Endothelial cell of hepatic sinusoid (primary cell): ENCODE measurements around the gene TSEN54.

Experiments used
- in situ Hi-C: cut with HindIII; loops from 2 replicates; pipeline ENCODE4 v1.10.0; 2017; ENCODE audit warnings: low sequenced_read_pairs

The TSEN54 gene

GRCh38 chr17:75487351-75488070, 28.8 kb upstream of the TSEN54 start:
- in situ Hi-C loops: loop anchor here (5.0 kb wide), 2 partner anchors 35 to 75 kb away; no protein-coding TSS in a partner anchor

- in situ Hi-C loops: loop anchor here (5.0 kb wide), 2 partner anchors 37 to 77 kb away; no protein-coding TSS in a partner anchor
Measured at GRCh38 chr17:75488693-75489510, 27.4 kb upstream of the TSEN54 start.

GRCh38 chr17:75489511-75489955, 26.8 kb upstream of the TSEN54 start:
- in situ Hi-C loops: loop anchor here (5.0 kb wide), 2 partner anchors 37 to 77 kb away; no protein-coding TSS in a partner anchor

DNA sequence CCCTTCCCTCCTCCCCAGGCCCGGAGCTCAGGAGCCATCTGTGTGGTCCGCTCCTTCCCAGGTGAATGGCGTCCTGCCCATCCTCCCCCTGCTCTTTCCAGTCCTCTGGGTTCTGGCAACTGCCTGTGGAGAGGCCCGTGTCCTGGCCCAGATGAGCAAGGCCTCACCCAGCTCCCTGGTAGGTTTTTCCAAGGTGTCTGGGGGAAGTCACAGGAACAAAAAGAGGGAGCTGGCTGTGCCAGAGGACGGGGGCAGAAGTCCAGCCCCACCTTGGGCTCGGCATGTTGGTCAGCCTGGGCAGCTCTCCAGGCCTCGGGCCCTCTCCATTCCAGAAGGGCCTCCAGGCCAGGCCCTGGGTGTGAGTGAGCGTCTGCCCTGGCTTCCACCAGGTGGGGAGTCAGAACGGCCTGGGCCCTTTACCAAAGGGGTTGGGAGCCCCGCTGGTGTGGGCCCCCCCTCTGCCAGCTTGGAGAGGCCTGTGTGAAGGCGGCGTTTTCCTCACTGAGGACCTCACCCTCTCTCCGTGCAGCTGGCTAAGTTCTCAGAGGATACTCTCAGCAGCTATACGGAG, 26.1 kb upstream of the TSEN54 start:
- in situ Hi-C loops: no loop called here

DNA sequence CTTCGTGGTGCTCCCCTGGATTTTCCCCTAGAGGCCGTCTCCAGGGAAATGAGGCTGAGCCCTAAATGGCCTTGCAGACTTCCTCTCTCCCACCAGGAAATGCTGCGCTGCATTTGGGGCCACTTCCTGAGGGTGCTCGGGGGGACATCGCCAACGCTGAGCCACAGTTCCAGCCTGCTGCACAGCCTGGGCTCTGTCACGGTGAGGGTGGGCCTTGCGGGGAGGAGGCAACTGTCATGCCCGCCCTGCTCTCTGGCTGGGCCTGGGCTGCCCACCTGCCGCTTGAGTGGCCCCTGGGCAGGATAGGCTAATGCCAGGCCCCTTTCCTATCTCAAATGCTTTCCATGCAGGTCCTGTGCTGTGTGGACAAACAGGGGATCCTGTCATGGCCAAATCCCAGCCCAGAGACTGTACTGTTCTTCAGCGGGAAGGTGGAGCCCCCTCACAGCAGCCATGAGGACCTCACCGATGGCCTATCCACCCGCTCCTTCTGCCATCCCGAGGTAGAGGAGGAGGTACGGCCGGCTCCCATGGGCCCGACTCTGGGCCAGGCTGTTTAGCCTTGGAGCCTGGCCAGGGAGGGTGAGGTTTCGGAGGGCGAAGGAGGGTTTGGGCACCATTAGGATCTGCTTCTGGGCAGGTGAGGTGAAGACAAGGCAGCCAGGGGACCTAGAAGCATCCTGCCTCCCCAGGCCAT, 25.2 kb upstream of the TSEN54 start:
- in situ Hi-C loops: no loop called here

GRCh38 chr17:75491680-75492079, 24.6 kb upstream of the TSEN54 start:
- in situ Hi-C loops: no loop called here

DNA sequence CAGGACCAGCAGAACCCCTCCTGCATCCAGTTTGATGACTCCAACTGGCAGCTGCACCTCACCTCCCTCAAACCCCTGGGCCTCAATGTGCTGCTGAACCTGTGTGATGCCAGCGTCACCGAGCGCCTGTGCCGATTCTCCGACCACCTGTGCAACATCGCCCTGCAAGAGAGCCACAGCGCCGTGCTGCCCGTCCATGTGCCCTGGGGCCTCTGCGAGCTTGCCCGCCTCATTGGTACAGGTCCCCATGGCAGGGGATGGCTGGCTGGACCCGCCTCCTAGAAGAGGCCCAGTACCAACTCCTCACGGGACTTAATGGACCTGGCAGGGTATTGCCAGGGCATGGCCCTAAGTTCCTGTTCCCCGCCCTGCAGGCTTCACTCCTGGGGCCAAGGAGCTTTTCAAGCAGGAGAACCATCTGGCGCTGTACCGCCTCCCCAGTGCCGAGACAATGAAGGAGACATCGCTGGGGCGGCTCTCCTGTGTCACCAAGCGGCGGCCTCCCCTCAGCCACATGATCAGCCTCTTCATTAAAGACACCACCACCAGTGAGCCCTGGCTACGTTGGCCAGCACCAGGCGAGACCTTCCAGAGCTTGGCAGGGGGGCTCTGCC, 23.7 kb upstream of the TSEN54 start:
- in situ Hi-C loops: no loop called here

- in situ Hi-C loops: no loop called here
Measured at GRCh38 chr17:75493476-75494129, 22.7 kb upstream of the TSEN54 start.

- in situ Hi-C loops: no loop called here
Measured at GRCh38 chr17:75494326-75494877, 21.9 kb upstream of the TSEN54 start.

DNA sequence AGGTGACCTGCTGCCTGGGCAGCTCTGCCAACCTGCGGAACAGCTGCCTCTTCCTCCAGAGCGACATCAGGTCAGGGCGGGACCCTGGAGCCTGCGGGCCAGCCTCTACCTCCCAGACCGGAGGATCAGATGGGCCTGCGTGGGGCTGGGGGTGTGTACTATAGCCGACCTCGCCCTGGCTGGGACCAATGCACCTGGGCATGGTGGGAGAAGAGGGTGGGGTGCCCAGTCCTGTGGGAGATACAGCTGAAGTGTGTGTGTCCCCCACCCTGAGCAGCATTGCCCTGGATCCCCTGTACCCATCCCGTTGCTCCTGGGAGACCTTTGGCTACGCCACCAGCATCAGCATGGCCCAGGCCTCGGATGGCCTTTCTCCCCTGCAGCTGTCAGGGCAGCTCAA, 20.3 kb upstream of the TSEN54 start:
- in situ Hi-C loops: no loop called here

DNA sequence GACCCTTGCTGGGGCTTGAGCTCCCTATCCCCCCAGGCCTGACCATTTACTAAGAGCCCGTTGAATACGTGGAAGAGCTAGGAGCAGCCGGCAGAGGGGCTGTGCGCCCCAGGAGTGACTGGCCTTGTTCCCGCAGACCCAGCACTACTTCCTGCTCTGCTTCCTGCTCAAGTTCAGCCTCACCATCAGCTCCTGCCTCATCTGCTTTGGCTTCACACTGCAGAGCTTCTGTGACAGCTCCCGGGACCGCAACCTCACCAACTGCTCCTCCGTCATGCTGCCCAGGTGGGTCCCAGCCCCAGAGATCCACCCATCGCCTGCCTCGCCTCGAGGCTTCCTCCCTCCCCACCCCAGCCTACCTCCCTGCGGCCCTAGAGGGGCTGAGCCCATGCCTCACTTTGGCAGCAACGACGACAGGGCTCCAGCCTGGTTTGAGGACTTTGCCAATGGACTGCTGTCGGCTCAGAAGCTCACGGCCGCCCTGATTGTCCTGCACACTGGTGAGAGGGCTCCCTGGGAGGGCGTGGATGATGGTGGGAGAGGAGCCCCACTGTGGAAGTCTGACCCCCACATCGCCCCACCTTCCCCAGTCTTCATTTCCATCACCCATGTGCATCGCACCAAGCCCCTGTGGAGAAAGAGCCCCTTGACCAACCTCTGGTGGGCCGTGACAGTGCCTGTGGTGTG, 18.1 kb upstream of the TSEN54 start:
- in situ Hi-C loops: no loop called here

- in situ Hi-C loops: no loop called here
Measured at GRCh38 chr17:75498726-75499213, 17.6 kb upstream of the TSEN54 start.

DNA sequence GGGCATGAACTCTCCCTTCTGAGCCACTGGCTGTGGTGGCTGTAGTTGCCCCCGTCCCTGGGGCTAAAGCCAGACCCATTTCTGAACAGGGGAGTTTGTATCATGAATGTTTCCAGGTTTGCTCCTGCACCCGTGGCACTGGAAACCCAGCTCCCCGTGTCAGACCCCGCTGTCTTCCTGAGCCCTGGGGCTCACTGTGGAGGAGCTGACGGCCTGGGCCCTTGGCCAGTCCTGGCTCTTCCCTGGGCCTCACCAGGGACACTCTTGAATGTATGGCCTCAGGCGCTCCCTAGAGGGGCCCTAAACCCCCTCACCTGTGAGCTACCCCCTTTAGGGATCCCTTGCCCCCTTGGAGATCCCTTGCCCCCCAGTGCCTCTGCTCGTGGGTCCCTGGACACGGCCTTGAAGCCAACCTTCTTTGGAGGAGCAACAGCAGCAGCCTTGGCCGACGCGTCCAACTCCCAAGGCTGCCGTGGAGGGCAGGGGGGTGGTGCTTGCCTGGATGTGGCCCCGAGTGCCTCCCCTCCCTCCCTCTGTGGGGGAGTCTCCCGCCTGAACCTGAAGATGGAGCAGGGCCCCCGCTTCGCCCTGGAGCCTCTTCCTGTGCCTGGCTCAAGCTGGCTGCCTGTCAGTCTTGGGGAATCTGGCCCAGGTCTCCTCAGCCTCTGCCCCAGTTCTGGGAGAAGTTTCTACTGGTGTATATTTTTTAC, 16.9 kb upstream of the TSEN54 start:
- in situ Hi-C loops: no loop called here

DNA sequence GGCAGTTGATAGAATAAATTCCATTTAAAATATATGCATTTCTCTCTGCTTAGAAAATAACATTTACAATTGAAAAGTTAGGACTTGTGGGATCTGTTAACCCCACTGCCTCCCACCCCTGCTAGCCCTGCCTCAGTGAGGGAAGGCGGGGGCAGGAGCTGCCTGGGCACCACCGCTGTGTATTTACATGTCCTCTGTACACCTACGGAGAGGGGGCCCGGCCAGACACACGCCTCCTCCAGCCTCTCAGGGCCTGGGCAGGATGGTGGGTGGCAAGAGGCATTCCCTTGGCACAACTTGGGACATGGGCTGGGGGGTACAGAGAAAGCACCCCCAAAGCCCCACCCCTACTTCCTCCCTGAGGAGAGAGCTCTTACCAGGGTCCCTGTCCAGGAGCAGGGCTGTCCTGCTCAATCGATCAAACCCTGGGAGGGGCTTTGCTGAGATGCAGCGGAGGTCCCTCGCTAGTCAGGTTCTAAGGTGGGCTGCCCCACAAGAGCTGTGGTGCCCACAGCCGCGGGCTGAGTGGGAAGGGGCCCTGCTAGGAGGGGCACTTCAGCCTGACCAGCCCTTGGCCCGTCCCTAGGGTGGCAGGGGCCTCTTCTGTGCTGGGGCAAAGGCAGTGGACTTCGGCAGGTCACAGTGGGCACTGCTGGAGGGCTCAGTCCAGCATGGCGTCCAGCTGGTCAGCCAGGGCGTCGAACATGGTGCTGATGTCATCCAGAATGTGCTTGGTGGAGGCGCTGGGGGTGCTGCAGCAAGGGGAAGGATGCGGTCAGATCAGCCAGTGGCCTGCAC, 15.7 kb upstream of the TSEN54 start:
- in situ Hi-C loops: no loop called here

DNA sequence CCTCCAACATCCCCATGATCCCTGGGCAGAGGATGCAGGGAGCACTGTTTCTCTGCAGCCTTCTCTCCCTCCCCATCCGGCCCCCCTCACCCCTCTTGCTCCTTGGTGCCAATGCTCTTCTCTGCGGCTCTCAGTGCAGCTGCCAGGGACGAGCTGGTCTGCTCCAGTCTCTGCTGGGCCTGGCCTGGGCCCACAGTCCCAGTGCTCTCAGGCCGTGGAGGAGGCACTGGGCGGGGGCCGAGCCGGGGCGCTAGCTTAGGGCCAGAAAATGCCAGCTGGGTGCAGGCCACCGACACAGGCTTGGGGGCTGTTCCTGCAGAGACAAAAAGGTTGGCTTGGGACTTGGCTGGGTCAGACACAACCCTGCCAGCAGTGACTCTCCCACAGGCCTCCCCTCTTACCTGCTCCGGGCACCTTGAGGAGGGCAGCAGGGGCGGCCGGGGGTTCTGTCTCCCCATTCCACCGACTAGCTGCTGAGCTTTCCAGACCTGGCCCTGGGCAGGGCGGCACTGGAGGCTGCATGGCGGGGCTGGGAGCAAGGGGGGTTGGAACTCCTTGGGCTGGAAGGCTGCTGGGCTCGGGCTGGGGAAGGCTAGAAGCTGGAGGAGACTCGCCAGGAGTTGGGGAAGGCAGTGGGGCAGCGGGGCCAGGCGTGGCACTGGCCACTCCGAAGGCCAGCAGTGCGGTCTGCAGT, 14.8 kb upstream of the TSEN54 start:
- in situ Hi-C loops: no loop called here

DNA sequence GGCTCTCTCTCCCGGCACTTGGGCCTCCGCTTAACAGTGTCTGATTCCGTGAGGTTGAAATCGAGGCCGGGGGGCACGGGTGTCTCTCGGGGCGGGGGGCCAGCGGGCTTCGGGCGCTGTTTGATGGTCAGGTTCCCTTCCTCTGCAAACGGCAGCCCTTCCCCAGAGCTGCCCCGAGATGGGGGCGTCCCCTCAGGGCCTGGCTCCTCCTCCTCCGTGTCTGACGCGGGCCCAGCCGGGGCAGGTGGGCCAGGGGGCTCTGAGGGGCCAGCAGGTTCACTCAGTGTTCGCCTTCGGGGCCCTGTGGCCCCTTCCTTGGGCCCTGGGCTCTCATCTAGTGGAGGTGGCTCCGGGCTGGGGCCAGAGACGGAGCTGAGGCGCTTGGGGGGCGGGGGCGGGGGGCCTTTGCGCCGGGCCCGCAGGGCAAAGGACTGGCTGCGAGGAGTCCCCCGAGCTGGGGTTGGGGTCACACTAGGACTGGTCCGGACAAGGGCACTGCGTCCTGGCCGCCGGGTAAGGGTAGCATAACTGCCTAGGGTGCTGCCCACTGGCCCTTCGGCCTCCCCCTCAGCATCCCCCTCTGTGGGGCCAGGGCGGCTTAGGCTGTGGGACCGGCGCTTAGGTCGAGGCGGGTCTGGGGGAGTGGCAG, 14.1 kb upstream of the TSEN54 start:
- in situ Hi-C loops: no loop called here
